ENCODE results near the gene LBR. TPM values are rescaled to one million over a fixed set of nuclear protein-coding genes. Genes with fewer than 3 reads are reported as not detected.

LBR gene
- total RNA-seq, 1 experiment from 2014 or later = 60.9 TPM

GRCh38 chr1:225437710-225438437 is 10.0 kb upstream of the LBR start:
- H2BK15ac ChIP-seq (ENCODE audit: low read depth, low read length) = no peak overlapping the region
- Mint-ChIP-seq H3K4me3 (no peak overlapping the region), H3K4me1 (peaks cover 1 to 8% of the 10 kb centered on the region in 2 experiments; a peak in 3 of 4 replicates), H3K27me3 (ENCODE audit: low read depth) (peaks cover 3% of the 10 kb centered on the region), H3K36me3 (ENCODE audit: insufficient read depth in 1 of 3, low read depth in 3 of 3) (no peaks in the 10 kb centered on the region), H3K9me3 (no peaks in the 10 kb centered on the region; a peak in 1 of 5 replicates), H3K27ac (no peak overlapping the region)
- H4K91ac ChIP-seq (ENCODE audit: insufficient read length, low read depth, low read length) = no peak overlapping the region
- no peak overlapping the region for H2BK20ac ChIP-seq (ENCODE audit: low read depth, low read length, poor library complexity, severe bottlenecking)
- H3K4me2 ChIP-seq (ENCODE audit: insufficient read depth, insufficient read length, low read length) = no peak overlapping the region
- no peak overlapping the region for H4K5ac ChIP-seq (ENCODE audit: insufficient read length, low read depth, low read length)
- H3K23me2 ChIP-seq (ENCODE audit: insufficient read length, low read depth, low read length, poor library complexity, severe bottlenecking) = no peaks in the 10 kb centered on the region
- no peak overlapping the region for H3K18ac ChIP-seq (ENCODE audit: insufficient read length, low read depth, low read length)
- peak; percentile 58 for DNase-seq
- H2BK12ac ChIP-seq (ENCODE audit: insufficient read length, low read depth, low read length) = no peak overlapping the region
- H3K79me2 ChIP-seq (ENCODE audit: insufficient read depth, low read length) = no peaks in the 10 kb centered on the region
- no peak overlapping the region for H2BK120ac ChIP-seq (ENCODE audit: low read depth, low read length, poor library complexity, severe bottlenecking)
- H4K8ac ChIP-seq (replicated peaks; ENCODE audit: insufficient read length, low read depth, low read length) = no peak overlapping the region
- H3K27me3 ChIP-seq (ENCODE audit: insufficient read depth, low read length) = no peaks in the 10 kb centered on the region
- H3K14ac ChIP-seq (ENCODE audit: insufficient read depth, low read length) = no peak overlapping the region
- H3K4ac ChIP-seq (ENCODE audit: low read depth, low read length) = no peak overlapping the region
- no peak overlapping the region for H3K56ac ChIP-seq (ENCODE audit: insufficient read length, low read depth, low read length)
- no peak overlapping the region for H2BK5ac ChIP-seq (ENCODE audit: insufficient read length, low read length)
- no peaks in the 10 kb centered on the region for H3K9me3 ChIP-seq (ENCODE audit: control insufficient read depth, low read depth, low read length)
- no peak overlapping the region for H3T11ph ChIP-seq (ENCODE audit: low read length)
- peak; percentile 65 for TF ChIP-seq CTCF (conservative IDR thresholded peaks at IDR 0.05)
- no peak overlapping the region for H2AK5ac ChIP-seq (ENCODE audit: insufficient read length, low read length)
- H2AFZ ChIP-seq (ENCODE audit: low read length) = no peak overlapping the region
- H3K79me1 ChIP-seq (ENCODE audit: insufficient read depth, low read depth, low read length, poor library complexity, severe bottlenecking) = no peaks in the 10 kb centered on the region
- H3K9ac ChIP-seq (ENCODE audit: extremely low read depth, insufficient read length, low read length) = no peak overlapping the region
- no peak overlapping the region for H3K23ac ChIP-seq (ENCODE audit: insufficient read length, low read depth, low read length)
- H4K20me1 ChIP-seq (ENCODE audit: control insufficient read depth, insufficient read depth, insufficient read length) = no peaks in the 10 kb centered on the region
- WGBS (ENCODE audit: extremely low coverage, insufficient read length, low lambda C conversion rate) = no CpG with 5 or more reads among the region's 5 CpGs
- no peak overlapping the region for H3K27ac ChIP-seq (ENCODE audit: insufficient read length, low read depth, low read length)
- H3K4me1 ChIP-seq (ENCODE audit: insufficient read depth, low read length) = no peaks in the 10 kb centered on the region
